ENCODE data around the gene POPDC2.

Gene POPDC2

DNA sequence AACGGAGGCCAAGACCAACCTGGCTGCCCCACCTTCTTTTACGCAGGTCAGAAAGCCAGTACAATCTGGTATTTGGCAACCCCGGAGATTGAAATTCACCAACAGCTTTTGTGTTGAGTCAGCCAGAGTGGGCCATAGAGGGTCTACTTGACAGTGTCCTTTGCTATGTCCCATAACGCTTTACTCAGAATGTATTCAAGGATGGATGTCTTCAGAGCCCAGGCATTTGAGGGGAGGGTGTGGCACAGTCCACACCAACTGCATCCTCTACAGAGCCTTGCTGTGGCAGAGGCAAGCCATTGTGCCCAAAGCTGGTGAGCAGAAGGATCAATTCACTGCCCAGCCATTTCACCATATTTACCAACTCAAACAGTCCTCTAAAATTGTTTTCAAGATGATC is 44.3 kb downstream of the POPDC2 start:
- TF ChIP-seq, protein P1, sequence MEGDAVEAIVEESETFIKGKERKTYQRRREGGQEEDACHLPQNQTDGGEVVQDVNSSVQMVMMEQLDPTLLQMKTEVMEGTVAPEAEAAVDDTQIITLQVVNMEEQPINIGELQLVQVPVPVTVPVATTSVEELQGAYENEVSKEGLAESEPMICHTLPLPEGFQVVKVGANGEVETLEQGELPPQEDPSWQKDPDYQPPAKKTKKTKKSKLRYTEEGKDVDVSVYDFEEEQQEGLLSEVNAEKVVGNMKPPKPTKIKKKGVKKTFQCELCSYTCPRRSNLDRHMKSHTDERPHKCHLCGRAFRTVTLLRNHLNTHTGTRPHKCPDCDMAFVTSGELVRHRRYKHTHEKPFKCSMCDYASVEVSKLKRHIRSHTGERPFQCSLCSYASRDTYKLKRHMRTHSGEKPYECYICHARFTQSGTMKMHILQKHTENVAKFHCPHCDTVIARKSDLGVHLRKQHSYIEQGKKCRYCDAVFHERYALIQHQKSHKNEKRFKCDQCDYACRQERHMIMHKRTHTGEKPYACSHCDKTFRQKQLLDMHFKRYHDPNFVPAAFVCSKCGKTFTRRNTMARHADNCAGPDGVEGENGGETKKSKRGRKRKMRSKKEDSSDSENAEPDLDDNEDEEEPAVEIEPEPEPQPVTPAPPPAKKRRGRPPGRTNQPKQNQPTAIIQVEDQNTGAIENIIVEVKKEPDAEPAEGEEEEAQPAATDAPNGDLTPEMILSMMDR (conservative IDR thresholded peaks at IDR 0.05; ENCODE audit: low read depth, low read length): no peak
- no peak for DNase-seq (ENCODE audit: low read depth)

DNA sequence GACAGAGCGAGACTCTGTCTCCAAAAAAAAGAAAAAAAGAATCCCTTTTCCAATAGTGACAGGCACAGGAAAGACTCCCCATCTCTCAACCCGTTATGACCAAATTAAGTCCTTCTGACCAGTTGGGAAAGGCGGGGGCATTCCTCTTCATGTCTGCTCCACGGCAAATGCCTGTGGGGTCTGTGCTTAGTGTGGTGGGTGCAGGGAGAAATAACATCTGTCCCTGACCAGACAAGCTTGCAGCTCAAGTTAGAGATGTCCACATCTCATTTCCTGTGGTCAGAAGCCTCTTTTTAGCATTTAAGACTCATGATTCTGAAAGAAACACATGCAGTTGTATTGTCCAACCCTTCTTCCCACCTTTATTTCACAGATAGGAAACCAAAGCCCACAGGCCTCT is 46.5 kb downstream of the POPDC2 start:
- DNase-seq (ENCODE audit: low read depth): no peak
- H3K4me3 ChIP-seq (ENCODE audit: low read depth, low read length): no peak overlapping the region
- TF ChIP-seq, protein P1 (conservative IDR thresholded peaks at IDR 0.05; ENCODE audit: low read depth, low read length): no peak

More for the DNA sequence above, 44.3 kb downstream of the POPDC2 start:
- no peak overlapping the region for H3K4me3 ChIP-seq (ENCODE audit: low read depth, low read length)

DNA sequence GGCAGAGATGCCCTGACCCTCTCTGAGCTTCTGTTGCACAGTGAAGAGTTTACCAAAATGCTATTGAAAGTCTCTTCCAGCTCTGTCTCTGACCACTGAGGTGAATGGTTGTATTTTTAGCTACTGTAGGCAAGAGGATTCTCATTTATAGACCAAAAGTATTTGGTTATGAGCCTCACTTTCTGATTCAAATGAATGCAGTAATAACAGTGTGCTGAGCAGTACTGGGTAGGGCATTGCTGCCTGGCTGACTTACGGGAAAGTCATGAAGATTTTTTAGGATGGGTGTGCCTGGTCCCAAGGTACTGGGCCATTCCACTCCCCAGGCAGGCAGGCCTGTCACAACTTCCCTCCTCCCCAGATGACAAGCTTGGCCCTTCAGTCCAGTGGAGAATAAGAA is 47.2 kb downstream of the POPDC2 start:
- TF ChIP-seq, protein P1 (conservative IDR thresholded peaks at IDR 0.05; ENCODE audit: low read depth, low read length): no peak
- no peak overlapping the region for H3K4me3 ChIP-seq (ENCODE audit: low read depth, low read length)
- DNase-seq (ENCODE audit: low read depth): no peak

DNA sequence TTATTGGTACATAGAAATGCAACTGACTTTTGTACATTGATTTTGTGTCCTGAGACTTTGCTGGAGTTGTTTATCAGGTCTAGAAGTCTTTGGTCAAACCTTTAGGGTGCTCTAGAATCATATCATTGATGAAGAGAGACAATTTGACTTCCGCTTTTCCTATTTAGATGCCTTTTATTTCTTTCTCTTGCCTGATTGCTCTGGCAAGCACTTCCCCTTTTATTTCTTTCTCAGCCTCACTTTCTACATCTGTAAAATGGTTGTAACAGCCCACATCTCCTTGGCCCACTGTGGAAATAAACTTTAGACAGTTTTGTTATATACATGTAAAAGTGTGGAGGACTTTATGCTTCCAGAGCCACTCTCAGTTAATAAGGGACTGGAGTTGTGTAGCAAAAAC is 48.7 kb downstream of the POPDC2 start:
- H3K4me3 ChIP-seq (ENCODE audit: low read depth, low read length): no peak overlapping the region
- TF ChIP-seq, protein P1 (conservative IDR thresholded peaks at IDR 0.05; ENCODE audit: low read depth, low read length): no peak
- no peak for DNase-seq (ENCODE audit: low read depth)

DNA sequence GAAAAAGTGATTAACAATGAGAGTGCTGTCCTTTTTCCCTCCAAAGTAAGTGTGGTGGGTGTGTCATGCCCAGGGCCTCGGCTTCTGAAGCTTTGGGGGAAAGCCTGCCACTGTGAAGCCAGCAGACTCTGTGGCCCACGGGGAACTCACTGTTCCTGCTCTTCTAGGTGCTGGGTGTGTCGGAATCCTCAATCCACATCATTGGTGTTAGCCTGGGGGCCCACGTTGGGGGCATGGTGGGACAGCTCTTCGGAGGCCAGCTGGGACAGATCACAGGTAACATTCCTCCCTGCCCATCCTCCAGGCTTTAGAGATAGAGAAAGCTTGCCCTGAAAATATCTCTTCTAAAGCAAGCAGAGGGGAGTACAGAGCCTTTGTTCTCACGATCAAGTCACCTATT is 51.1 kb downstream of the POPDC2 start:
- H3K4me3 ChIP-seq (ENCODE audit: low read depth, low read length): no peak overlapping the region
- TF ChIP-seq, protein P1 (conservative IDR thresholded peaks at IDR 0.05; ENCODE audit: low read depth, low read length): no peak
- no peak for DNase-seq (ENCODE audit: low read depth)

DNA sequence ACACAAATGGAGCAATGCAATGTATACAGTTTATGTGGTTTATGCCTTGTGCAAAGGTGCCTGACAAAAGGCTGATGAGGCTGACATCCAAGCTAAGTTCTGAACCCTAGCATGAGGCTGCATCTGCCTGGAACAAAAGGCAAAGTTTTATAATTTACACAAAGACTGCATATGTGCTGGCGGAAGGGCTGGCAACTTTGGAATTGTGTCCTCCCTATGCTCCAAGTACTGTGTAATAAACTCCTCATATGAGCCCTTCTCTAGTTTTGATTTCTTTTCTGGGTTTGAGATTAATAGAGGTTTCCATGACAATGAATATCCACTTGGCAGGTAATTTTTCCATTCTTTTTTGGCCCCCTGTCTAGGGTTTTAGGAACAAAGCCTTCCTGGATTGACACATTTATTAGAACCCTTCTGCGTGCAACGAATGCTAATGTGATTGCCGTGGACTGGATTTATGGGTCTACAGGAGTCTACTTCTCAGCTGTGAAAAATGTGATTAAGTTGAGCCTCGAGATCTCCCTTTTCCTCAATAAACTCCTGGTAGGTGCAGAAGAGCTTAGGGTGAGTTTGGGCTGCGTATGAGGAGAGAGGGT is 51.9 kb downstream of the POPDC2 start:
- H3K4me3 ChIP-seq (ENCODE audit: low read depth, low read length): no peak overlapping the region
- no peak for DNase-seq (ENCODE audit: low read depth)
- TF ChIP-seq, protein P1 (conservative IDR thresholded peaks at IDR 0.05; ENCODE audit: low read depth, low read length): no peak

DNA sequence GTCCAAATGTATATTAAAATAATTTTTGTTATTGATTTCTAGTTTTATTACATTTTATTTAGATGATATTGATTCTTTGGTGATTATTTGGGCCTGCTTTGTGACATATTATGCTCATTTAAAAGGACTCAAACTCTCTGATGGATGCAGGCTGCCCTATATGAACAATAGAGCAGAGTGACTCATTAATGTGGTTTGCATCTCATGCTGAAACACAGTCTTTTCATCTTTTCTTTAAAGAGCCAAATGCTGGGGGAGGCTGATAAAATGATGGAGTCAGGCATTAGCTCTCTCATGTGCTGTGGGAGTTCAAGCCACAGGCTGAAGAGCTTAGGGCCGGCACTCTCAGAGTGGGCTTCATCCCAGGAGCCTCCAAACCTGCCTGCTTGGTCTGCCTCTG is 55.5 kb downstream of the POPDC2 start:
- DNase-seq (ENCODE audit: low read depth): peak; percentile 50
- H3K4me3 ChIP-seq (ENCODE audit: low read depth, low read length): no peak overlapping the region
- TF ChIP-seq, protein P1 (conservative IDR thresholded peaks at IDR 0.05; ENCODE audit: low read depth, low read length): no peak

Data from choroid plexus epithelial cell (primary cell).